Astrocyte (in vitro differentiated cells and primary cell): ENCODE results near the gene MED13L. TPM values are rescaled to one million over a fixed set of nuclear protein-coding genes. Genes with fewer than 3 reads are reported as not detected.

Experiments
- DNase-seq: peaks from one replicate; pipeline ENCODE4 v3.0.0-alpha.2; 2010; ENCODE audit warnings: low read depth
- FAIRE-seq: peaks from 2 replicates; lab custom pipeline; 2011; peaks lifted over from hg19 to GRCh38; lab: Jason Lieb, UNC
- H2AFZ ChIP-seq: 2 replicates; pipeline ENCODE4 v1.6.0; 2012; ENCODE audit warnings: low read depth, low read length, inconsistent platforms
- H3K27ac ChIP-seq: 2 replicates; pipeline ENCODE4 v1.5.1; 2011; ENCODE audit warnings: low read depth, low read length, inconsistent platforms
- H3K27me3 ChIP-seq: 2 replicates; pipeline ENCODE4 v1.6.0; 2011; ENCODE audit warnings: low read length, inconsistent platforms; ENCODE audit not compliant: insufficient read depth
- H3K36me3 ChIP-seq: 2 replicates; pipeline ENCODE4 v1.5.1; 2011; ENCODE audit warnings: low read length, inconsistent platforms; ENCODE audit not compliant: insufficient read depth
- H3K4me1 ChIP-seq: 2 replicates; pipeline ENCODE4 v1.5.1; 2011; ENCODE audit warnings: low read length, inconsistent platforms; ENCODE audit not compliant: insufficient read depth
- H3K4me2 ChIP-seq: 2 replicates; pipeline ENCODE4 v1.6.0; 2012; ENCODE audit warnings: low read length, inconsistent platforms
- H3K4me3 ChIP-seq: 2 replicates; pipeline ENCODE4 v1.5.1; 2011; ENCODE audit warnings: low read depth, mild to moderate bottlenecking, low read length, inconsistent platforms; ENCODE audit not compliant: insufficient read depth
- H3K79me2 ChIP-seq: 2 replicates; pipeline ENCODE4 v1.6.0; 2012; ENCODE audit warnings: mild to moderate bottlenecking, low read length, inconsistent platforms; ENCODE audit not compliant: insufficient read depth
- H3K9ac ChIP-seq: 2 replicates; pipeline ENCODE4 v1.6.0; 2012; ENCODE audit warnings: mild to moderate bottlenecking, low read length, inconsistent platforms
- H3K9me3 ChIP-seq: 2 replicates; pipeline ENCODE4 v1.5.1; 2012; ENCODE audit warnings: low read depth, mild to moderate bottlenecking, low read length, inconsistent platforms; ENCODE audit not compliant: insufficient read depth
- H4K20me1 ChIP-seq: 2 replicates; pipeline ENCODE4 v1.6.0; 2012; ENCODE audit warnings: low read length, inconsistent platforms; ENCODE audit not compliant: insufficient read depth
- H3K27ac Mint-ChIP-seq: one replicate; pipeline ENCODE4 v1.8.0; 2021; ENCODE audit warnings: mild to moderate bottlenecking, mixed read lengths; ENCODE audit not compliant: unreplicated experiment
- H3K27me3 Mint-ChIP-seq: one replicate; pipeline ENCODE4 v1.8.0; 2021; ENCODE audit warnings: low read depth, mixed read lengths; ENCODE audit not compliant: unreplicated experiment
- H3K36me3 Mint-ChIP-seq: one replicate; pipeline ENCODE4 v1.8.0; 2021; ENCODE audit warnings: low read depth, mixed read lengths; ENCODE audit not compliant: unreplicated experiment
- H3K4me1 Mint-ChIP-seq: one replicate; pipeline ENCODE4 v1.8.0; 2021; ENCODE audit warnings: low read depth, mixed read lengths; ENCODE audit not compliant: unreplicated experiment
- H3K4me3 Mint-ChIP-seq: one replicate; pipeline ENCODE4 v1.8.0; 2021; ENCODE audit warnings: mild to moderate bottlenecking, moderate library complexity, mixed read lengths; ENCODE audit not compliant: unreplicated experiment
- H3K9me3 Mint-ChIP-seq: one replicate; pipeline ENCODE4 v1.8.0; 2021; ENCODE audit warnings: mild to moderate bottlenecking, mixed read lengths; ENCODE audit not compliant: unreplicated experiment
- CTCF ChIP-seq: IDR thresholded peaks from 2 replicates; pipeline ENCODE4 v1.5.1; 2011; ENCODE audit warnings: low read depth, mild to moderate bottlenecking, inconsistent platforms, low read length, moderate library complexity; ENCODE audit not compliant: insufficient read depth
- EZH2 ChIP-seq: IDR thresholded peaks from 2 replicates; pipeline ENCODE4 v1.6.1; 2012; ENCODE audit warnings: mild to moderate bottlenecking, low read length, inconsistent platforms; ENCODE audit not compliant: insufficient read depth
- total RNA-seq: library from RNA; stranded (reverse); gene quantifications from 2 replicates; pipeline ENCODE4 v1.2.1, GENCODE V29; 2021

MED13L gene
- total RNA-seq, 1 donor from 2014 or later, result 153 TPM

DNA sequence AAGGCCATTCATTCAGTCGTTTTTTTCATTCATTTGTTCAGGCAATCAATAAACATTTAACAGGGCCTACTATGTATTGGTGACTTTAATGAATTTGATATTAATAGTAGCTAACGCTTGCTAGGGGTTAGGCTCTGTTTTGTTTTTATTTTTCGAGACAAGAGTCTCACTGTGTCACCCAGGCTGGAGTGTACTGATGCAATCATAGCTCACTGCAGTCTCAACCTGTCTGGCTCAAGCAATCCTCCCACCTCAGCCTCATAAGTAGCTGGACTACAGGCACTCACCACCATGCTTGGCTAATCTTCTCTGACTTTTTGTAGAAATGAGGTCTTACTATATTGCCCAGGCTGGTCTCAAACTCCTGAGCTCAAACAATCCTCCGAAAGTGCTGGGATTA lies 25.6 kb upstream of the MED13L start:
- Histone ChIP-seq H3K27me3 (no peaks in the 10 kb centered on the region), H3K9ac (no peak overlapping the region), H3K27ac (no peak overlapping the region), H4K20me1 (no peaks in the 10 kb centered on the region), H3K79me2 (no peaks in the 10 kb centered on the region), H3K9me3 (no peaks in the 10 kb centered on the region), H3K4me2 (no peak overlapping the region), H2AFZ (no peak overlapping the region), H3K36me3 (no peaks in the 10 kb centered on the region), H3K4me3 (no peak overlapping the region), H3K4me1 (no peaks in the 10 kb centered on the region)
- Mint-ChIP-seq H3K4me1 (peaks cover 8% of the 10 kb centered on the region), H3K9me3 (peaks cover 2% of the 10 kb centered on the region), H3K36me3 (no peaks in the 10 kb centered on the region), H3K4me3 (no peak overlapping the region), H3K27me3 (peaks cover 5% of the 10 kb centered on the region), H3K27ac (peak overlapping the region; percentile 24)
- DNase-seq (no peak), FAIRE-seq (no peak)
- TF ChIP-seq EZH2 (no peak), CTCF (no peak)

DNA sequence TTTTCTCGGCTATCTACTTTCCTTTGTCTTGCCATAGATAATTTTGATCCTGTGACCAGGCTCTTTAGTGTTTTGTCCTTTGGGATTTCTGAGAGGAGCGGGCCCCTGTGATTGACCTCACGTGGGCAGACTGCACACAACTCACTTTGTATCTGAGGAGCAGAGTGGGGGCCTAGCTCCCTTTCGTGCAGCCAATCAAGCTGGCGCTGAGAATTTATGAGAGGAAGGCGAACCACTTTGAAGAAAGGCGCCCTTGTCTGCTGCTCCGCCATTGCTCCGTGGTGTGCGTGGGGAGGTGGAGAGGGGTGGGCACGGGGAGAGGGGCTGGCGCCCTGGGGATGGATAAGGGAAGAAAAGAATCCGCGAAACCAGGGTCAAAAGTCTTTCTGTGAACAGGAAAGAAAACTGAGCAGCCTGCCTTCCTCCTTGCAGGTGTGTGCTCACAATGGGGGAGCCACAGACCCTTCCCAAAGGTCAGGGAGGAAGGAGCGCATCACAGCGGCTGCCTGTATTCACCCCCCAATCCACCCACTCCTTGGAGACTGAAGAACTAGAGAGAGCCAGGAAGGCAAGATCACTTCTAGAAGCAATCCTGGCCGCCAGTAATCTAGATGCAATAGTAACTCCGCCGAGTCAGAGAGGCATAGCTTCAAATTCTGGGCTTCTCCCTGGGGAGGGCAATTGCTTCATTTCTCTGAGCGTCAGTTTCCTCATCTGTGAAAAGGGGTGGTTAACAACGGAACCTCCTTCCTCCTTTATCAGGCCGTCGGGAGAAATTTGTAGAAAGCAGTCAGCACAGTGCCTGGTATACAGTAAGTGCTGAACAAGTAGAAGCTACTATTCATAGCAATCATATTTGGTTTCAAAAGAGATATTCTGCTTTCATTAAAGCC lies 24.9 kb upstream of the MED13L start:
- FAIRE-seq (no peak), DNase-seq (no peak)
- Mint-ChIP-seq H3K4me3 (no peak overlapping the region), H3K36me3 (no peaks in the 10 kb centered on the region), H3K9me3 (peaks cover 2% of the 10 kb centered on the region), H3K27me3 (peaks cover 7% of the 10 kb centered on the region), H3K4me1 (peaks cover 8% of the 10 kb centered on the region), H3K27ac (no peak overlapping the region)
- Histone ChIP-seq H3K27ac (no peak overlapping the region), H3K27me3 (no peaks in the 10 kb centered on the region), H3K4me1 (no peaks in the 10 kb centered on the region), H3K4me2 (no peak overlapping the region), H3K79me2 (no peaks in the 10 kb centered on the region), H2AFZ (peak overlapping the region; percentile 21), H3K9me3 (no peaks in the 10 kb centered on the region), H3K4me3 (no peak overlapping the region), H4K20me1 (no peaks in the 10 kb centered on the region), H3K36me3 (no peaks in the 10 kb centered on the region), H3K9ac (no peak overlapping the region)
- no peak for TF ChIP-seq EZH2
- no peak for TF ChIP-seq CTCF

DNA sequence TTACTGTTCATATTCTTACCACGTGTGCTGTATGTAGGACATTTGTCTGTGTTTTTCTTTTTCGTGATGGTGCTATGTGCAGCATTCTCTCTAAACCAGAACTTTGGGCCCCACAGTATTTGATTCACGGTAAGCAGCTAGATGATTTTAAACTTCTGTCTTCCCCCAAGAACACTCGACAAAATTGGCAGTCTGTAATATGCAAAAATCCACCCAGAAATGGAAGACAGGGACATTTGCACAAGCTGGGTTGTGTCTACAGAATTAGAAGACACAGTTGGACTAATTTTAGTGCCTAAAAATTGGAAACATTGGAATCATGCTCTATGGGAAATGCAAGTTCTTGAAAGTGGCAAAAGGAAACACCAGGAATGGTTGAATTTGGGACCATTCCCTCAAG lies 24.1 kb upstream of the MED13L start:
- H3K9ac ChIP-seq, result no peak overlapping the region
- Mint-ChIP-seq H3K27ac (no peak overlapping the region), H3K27me3 (peaks cover 7% of the 10 kb centered on the region), H3K4me1 (peaks cover 8% of the 10 kb centered on the region), H3K36me3 (no peaks in the 10 kb centered on the region), H3K4me3 (no peak overlapping the region), H3K9me3 (peaks cover 2% of the 10 kb centered on the region)
- TF ChIP-seq CTCF (no peak), EZH2 (no peak)
- no peak overlapping the region for H3K4me3 ChIP-seq
- no peaks in the 10 kb centered on the region for H4K20me1 ChIP-seq
- no peak overlapping the region for H3K27ac ChIP-seq
- H3K4me1 ChIP-seq, result no peaks in the 10 kb centered on the region
- no peaks in the 10 kb centered on the region for H3K9me3 ChIP-seq
- DNase-seq (no peak), FAIRE-seq (no peak)
- H3K36me3 ChIP-seq, result no peaks in the 10 kb centered on the region
- no peak overlapping the region for H2AFZ ChIP-seq
- no peak overlapping the region for H3K4me2 ChIP-seq
- no peaks in the 10 kb centered on the region for H3K79me2 ChIP-seq
- H3K27me3 ChIP-seq, result no peaks in the 10 kb centered on the region
